GM19240 (cell line): Measurements from ENCODE around the gene GRIN2A.

Source experiments
- DNase-seq: peaks from one replicate; pipeline ENCODE4 v3.0.0; 2011; ENCODE audit warnings: low spot score; ENCODE audit not compliant: insufficient read length

Gene GRIN2A

GRCh38 chr16:9823510-9823909, 358.7 kb downstream of the GRIN2A start:
- no peak for DNase-seq

DNA sequence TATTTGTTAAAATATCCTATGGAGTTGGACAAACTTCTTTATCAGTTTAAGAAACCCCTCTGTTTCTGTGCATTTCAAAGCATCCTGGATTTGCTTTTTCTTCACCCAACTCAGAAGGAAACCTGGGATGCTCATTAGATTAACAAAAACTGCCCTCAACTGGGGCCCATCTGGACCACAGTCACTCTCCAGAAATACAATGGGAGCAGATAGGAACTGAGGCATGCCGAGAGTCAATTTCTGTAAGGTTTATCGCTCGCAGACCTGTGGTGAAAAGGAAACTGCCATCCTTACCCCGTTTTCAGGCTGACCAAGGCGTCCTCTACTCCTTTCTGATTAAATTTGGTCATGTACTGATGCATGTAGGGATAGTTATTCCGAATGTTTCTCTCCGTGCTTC, 360.3 kb downstream of the GRIN2A start:
- no peak for DNase-seq

- no peak for DNase-seq
Measured at GRCh38 chr16:9821331-9821730, 360.9 kb downstream of the GRIN2A start.

DNA sequence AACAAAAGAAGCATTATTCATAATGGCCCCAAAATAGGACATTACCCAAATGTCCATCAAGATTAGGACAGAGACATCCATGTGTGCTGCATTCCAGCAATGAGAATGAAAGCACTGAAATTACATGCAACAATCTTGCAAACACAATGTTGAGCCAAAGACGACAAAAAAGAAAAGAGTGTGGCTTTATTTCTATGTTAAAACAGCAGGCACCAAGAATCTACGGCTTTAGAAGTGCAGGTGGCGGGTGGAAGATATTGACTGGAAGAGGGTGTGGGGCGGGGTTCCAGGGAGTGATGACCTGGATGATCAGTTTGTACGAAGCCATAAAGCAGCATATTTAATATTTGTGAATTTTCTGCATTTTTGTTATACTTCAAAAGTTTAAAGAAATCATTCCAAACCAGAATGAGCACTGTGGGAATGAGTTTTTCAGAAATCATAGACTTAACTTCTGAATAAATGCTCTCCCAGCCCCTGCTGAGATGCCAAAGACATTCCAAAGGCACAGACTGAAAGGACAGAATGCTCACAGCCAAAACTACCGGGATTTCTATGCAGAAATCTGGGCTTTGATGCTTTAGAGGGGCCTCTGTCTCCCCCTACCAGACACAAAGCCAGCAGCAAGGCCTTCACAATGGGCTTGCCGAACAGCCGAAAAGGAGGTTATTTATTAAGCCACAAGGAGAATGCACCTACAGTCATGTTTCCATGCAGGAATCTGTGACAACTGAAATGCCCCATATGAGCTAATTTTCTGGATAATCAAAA, 361.6 kb downstream of the GRIN2A start:
- DNase-seq, result no peak

- no peak for DNase-seq
Measured at GRCh38 chr16:9818702-9819101, 363.5 kb downstream of the GRIN2A start.

DNA sequence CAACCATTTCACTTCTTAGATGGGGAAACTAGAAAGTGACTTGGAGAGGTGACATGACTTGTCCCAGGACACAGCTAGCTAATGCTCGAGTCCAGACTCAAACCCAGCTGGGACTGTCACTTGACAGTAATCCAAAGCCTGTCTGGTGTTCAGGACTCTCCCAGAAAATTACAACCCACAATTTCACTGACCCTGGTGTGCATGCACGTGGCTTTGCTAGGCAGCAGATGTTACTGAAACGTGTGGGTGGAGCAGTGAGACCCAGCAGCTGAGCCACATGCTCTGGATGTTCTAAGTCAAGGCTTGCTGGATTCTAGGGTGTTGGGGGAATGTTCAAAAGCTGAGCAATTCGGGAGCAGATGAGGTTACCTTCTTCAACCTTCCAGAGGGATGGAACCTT, 364.6 kb downstream of the GRIN2A start:
- DNase-seq, result no peak

DNA sequence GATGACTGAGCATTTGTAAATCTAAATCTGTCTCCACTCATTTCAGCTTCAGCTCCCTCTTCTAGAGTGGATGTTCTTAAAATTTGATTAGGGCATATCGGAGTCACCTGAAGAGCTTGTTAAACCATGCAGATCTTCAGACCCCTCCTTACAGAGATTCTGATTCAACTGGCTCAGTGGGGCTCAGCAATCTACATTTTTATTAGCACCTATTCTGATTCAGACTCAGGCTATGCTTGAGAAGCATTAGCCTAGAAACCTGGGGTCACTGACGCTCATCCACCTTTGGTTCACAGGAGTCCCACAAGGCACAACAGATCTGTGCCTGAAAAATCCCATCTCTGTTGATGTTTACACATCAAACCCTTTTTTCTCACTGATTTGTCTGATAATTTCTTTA, 365.6 kb downstream of the GRIN2A start:
- no peak for DNase-seq

DNA sequence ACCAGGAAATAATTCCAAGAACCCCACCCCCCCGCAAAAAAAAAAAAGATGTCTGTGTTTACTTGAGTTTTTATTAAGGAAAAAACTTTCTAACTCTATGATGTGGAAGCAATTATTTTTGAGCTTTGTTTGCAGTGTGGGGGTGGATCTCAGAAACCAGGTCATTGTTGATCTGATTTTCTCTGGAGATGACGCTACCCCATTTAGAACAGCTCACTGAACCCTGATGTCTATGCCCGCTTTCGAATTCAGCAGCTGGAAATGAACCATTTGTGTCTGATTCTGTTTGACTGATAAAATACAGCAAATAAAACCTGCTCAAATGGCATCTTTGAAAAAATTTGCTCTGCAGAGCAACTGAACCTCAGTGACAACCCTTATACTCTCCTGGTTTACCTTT, 368.6 kb downstream of the GRIN2A start:
- DNase-seq, result no peak

- DNase-seq, result no peak
Measured at GRCh38 chr16:9808210-9808609, 374.0 kb downstream of the GRIN2A start.

GRCh38 chr16:9807302-9807701, 374.9 kb downstream of the GRIN2A start:
- no peak for DNase-seq

GRCh38 chr16:9805109-9805508, 377.1 kb downstream of the GRIN2A start:
- DNase-seq, result no peak

- no peak for DNase-seq
Measured at GRCh38 chr16:9802160-9802559, 380.1 kb downstream of the GRIN2A start.

- DNase-seq, result no peak
Measured at GRCh38 chr16:9801651-9802050, 380.6 kb downstream of the GRIN2A start.

DNA sequence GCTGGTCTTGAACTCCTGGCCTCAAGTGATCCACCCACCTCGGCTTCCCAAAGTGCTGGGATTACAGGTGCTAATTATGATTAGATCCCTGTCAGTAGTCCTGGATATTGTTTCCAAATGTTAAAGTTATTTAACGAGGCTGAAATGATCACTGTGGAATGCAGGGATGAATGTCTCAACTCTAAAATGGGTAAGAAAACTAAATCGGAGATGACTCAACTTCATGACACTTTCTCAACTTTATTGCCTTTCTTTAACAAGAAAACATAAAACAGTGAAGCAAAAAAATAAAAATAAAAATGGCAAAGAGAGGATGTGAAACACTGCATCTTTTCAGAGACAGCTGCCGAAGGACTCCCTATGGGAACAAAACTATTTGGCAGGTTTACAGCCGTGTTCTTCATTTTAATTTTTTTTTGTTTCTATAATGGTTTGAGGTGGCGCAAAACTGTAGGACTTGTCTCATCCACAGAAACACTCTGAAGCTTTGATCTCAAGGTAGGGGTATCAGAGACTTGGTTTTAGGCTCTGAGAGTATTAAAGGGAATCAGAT, 382.0 kb downstream of the GRIN2A start:
- DNase-seq, result no peak

DNA sequence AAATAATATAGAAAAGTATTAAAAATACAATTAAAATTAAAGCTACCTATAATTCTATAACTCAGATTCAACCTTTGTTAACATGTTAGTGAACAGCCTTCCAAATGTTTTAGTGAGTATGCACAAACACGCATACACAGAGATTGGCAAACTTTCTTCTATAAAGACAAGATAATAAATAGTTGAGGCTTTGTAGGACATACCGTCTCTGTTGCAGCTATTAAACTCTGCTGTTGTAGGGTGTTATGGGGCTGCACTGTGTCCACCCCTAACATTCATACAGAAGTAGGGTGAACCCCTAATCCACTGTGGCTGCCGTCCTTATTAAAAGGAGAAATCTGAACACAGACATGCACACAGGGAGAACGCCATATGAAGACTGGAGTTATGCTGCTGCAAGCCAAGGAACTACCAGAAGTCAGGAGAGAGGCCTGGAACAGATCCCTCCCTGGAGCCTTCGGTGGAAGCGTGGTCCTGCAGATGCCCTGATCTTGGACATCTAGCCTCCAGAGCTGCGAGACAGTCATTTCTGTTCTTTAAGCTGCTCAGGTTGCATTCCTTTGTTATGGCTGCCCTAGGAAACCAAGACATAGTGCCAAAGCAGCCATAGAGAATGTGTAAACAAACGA, 383.2 kb downstream of the GRIN2A start:
- DNase-seq, result no peak

DNA sequence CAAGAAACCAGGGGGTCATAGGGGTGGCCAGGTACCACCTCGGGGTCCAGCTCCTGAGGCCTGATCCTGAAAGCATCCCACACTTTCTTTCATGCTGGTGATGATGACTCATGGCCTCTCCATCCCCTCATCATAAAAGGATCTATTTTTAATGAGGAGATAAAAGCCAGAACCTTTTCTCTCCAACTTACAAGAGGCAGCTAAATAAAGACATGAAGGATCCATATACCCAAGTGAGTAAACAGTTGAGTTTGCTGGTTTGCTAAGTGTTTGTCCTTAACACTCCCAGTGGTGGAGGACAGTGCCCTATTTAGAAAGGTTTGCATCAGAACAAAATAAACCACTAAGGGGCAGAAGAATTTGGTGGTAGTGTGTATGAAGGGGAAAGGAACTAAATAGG, 383.8 kb downstream of the GRIN2A start:
- no peak for DNase-seq

GRCh38 chr16:9797306-9797705, 384.9 kb downstream of the GRIN2A start:
- DNase-seq, result no peak

GRCh38 chr16:9793623-9794022, 388.6 kb downstream of the GRIN2A start:
- DNase-seq, result no peak

- no peak for DNase-seq
Measured at GRCh38 chr16:9791556-9791955, 390.7 kb downstream of the GRIN2A start.

GRCh38 chr16:9790199-9790598, 392.0 kb downstream of the GRIN2A start:
- no peak for DNase-seq

- no peak for DNase-seq
Measured at GRCh38 chr16:9787717-9788116, 394.5 kb downstream of the GRIN2A start.

DNA sequence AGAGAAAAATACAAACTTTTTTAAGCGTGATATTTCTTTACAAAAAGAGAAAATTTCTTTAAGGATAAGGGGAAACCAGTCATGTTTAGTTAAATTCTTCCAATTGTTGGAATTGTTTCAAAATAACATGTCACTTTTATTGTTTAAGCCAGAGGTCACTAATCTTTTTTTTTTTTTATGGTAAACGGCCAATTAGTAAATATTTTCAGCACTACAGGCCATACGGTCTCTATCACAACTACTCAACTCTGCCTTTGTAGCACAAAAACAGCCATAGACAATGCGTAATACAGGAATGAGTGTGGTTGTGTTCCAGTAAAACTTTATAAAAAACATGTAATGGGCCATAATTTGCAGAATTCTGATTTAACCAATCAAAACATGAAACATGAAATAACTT, 401.4 kb downstream of the GRIN2A start:
- DNase-seq, result no peak

- no peak for DNase-seq
Measured at GRCh38 chr16:9778849-9779248, 403.4 kb downstream of the GRIN2A start.
